GM21723 (cell line): Measurements from ENCODE around the gene NFIA.

Source experiments
- ATAC-seq: cut with Tn5 transposase; IDR thresholded peaks from one replicate; pipeline ENCODE4 v1.9.1; 2021; ENCODE audit warnings: mild to moderate bottlenecking, moderate library complexity; ENCODE audit not compliant: unreplicated experiment

Gene NFIA

GRCh38 chr1:61082311-61083012, at the start of gene NFIA:
NFIA (plus strand) TSS chr1:61082561.
- ATAC-seq = no peak

GRCh38 chr1:61035880-61036279, 46.5 kb upstream of the NFIA start:
- no peak for ATAC-seq

GRCh38 chr1:61042466-61043009, 39.8 kb upstream of the NFIA start:
- no peak for ATAC-seq

GRCh38 chr1:61043010-61043820, 39.1 kb upstream of the NFIA start:
- no peak for ATAC-seq

- no peak for ATAC-seq
Measured at GRCh38 chr1:61046434-61046833, 35.9 kb upstream of the NFIA start.

- ATAC-seq = no peak
Measured at GRCh38 chr1:61047061-61047460, 35.3 kb upstream of the NFIA start.

- ATAC-seq = peak; percentile 89
Measured at GRCh38 chr1:61049850-61050540, 32.4 kb upstream of the NFIA start.

GRCh38 chr1:61050541-61051442, 31.6 kb upstream of the NFIA start:
- ATAC-seq = peak; percentile 21

- no peak for ATAC-seq
Measured at GRCh38 chr1:61051443-61051718, 31.0 kb upstream of the NFIA start.

- ATAC-seq = no peak
Measured at GRCh38 chr1:61051719-61052394, 30.5 kb upstream of the NFIA start.

- ATAC-seq = no peak
Measured at GRCh38 chr1:61052395-61053225, 29.8 kb upstream of the NFIA start.

- no peak for ATAC-seq
Measured at GRCh38 chr1:61053226-61053711, 29.1 kb upstream of the NFIA start.

- ATAC-seq = no peak
Measured at GRCh38 chr1:61053712-61054600, 28.4 kb upstream of the NFIA start.

GRCh38 chr1:61054601-61054993, 27.8 kb upstream of the NFIA start:
- ATAC-seq = no peak

GRCh38 chr1:61055110-61055614, 27.2 kb upstream of the NFIA start:
- no peak for ATAC-seq

- ATAC-seq = no peak
Measured at GRCh38 chr1:61056196-61056572, 26.2 kb upstream of the NFIA start.

GRCh38 chr1:61056573-61057439, 25.6 kb upstream of the NFIA start:
- ATAC-seq = no peak
